Measurements from ENCODE around the gene SYTL4.

Gene SYTL4

DNA sequence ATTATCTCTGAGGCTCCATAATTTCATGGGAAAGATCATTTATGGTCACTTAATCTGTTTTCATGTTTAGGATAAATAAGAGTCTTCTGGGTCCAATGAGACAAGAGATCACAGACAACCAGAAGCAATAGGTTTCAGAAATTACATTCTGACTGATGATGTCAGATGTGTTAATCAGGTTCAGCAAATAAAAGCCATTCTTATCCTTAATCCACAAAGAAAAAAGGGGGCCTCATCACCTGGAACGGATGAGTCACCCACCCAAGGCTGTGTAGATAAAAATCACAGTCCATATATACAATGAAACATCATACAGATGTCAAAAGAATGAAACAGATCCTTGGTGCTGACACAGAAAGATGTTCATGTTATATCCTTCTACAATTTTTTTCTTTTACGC is 36.6 kb downstream of the SYTL4 start:
- DNase-seq (ENCODE audit: low read depth) = no peak

DNA sequence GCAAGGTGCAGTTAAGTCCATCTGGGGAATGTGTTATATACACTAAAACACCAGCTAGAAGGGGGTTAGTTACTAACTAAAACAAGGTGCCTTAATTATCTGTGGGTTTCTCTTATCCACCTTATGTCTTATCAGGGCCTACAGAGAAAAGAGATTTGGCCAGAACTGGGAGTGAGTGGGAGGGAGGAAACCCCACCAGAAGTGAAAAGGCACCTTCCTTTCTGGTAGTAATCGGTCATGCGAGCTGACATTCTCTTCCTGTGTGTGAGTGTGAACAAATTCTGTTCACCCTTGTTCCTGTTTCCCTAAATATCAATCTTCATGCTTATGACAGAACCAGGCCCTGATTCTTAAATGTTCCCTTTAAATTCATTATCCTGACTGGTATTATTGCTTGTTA is 44.4 kb downstream of the SYTL4 start:
- DNase-seq (ENCODE audit: low read depth) = no peak

DNA sequence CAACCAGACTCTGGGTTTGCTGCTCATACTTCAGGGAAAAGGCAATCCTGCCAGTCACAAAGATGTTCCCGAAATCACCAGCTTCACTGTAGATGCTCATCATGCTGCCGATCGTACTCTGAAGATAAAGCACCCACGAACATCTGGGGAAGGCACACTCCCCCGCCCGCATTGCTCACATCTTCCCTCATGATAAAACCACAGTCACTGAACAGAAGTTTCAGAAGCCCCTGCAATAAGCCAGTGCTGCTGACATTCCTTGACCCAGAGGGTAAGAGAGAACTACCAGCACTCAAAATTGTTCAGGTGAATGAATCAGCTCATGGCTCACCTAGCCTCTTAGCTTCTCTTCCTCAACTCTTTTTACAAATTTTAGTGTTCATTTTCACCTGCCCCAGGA is 44.8 kb downstream of the SYTL4 start:
- no peak for DNase-seq (ENCODE audit: low read depth)

DNA sequence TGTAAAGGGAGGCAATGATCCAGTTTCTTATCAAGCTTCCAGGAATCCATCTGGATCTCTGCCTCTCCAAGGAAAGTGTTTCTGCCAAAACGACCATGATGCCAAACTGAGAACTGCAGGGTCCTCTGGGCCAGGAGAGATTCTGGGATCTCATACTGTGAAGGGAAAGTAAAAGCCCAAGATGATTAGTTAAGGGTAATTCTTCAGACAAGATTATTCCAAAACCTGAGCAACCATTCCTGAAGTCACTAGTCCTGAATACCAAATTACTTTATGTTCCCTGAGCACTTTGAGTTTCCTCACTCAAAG is 46.0 kb downstream of the SYTL4 start:
- no peak for DNase-seq (ENCODE audit: low read depth)

DNA sequence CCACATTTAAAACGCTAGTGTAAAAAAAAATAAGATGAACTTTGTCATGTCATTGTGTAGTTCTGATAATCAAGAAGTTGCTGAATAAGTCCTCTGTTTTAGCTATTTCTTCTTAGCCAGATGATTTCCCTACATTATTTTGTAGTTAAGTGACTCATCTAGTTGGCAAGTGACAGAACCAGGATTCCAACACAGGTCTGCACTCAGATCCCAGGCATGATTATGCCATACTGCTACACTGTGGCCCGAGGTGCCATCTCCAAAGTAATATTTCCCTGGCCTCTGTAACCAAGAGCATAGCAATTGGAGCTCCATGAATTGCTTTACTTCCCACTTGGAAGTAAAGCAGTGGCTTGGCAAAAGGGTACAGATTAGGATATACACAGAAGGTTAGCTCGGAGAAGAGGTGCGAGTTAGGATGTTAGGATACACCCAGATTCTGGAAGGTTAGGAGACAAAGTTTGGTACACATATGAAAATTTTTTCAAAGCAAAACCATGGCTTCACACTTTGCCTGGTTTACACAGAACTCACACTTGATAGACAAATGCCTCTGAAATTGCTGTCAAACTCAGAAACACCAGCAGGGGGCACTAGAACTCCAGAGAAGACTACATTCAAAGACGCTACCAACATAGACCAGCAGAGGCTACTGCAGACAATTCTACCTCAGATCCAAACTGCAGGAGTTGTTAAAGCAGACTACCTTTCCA is 46.5 kb downstream of the SYTL4 start:
- peak; percentile 58 for DNase-seq (ENCODE audit: low read depth)

DNA sequence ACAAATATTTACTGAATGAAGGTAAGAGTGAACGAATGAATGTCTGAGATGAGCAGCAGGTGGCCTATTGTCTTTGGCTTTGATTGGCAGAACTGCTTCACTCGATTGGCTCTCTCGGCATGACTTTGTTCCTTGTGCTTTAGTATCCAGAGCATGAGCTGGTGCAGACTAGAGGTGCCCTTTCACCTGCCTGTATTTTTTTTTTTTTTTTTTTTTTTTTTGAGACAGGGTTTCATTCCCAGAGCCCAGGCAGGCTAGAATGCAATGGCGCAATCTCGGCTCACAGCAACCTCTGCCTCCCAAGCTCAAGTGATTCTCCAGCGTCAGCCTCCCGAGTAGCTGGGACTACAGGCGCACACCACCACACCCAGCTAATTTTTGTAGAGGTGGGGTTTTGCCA is 49.0 kb downstream of the SYTL4 start:
- DNase-seq (ENCODE audit: low read depth) = no peak

DNA sequence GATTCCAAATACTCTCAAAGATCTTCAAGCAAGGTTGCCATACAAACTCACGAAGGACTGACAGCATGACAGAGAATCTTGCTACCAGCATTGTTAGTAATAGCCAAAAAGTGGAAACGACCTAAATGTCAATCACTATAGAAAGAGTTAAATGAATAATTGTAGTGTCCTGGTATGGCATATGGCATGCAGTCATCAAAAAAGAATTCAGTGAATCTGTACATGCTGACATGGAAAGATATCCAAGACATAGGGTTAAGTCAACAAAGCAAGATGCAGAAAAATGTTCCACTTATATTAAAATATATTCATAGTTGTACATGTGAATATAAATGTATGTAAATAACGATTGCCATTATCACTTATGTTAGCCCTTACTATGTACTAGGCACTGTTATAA is 50.3 kb downstream of the SYTL4 start:
- DNase-seq (ENCODE audit: low read depth) = no peak

DNA sequence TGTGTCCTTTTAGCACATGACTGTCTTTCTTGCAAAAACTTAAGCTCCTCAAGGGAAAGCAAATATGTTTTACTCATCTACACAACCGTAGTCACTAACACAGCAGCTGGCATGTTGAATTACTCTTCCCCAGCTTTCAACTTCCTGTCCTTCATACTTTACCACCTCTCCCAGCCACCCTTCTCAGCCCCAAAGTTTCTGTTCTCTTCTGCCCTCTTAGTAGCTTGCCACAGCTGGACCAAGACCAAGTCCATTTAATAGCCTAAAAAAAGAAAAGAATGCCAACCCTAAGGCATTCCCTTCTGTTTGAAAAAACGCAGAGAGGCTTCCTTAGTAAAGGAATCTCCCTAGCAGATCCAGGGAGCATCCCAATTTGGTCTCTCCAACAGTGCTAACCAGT is 51.2 kb downstream of the SYTL4 start:
- peak; percentile 51 for DNase-seq (ENCODE audit: low read depth)

DNA sequence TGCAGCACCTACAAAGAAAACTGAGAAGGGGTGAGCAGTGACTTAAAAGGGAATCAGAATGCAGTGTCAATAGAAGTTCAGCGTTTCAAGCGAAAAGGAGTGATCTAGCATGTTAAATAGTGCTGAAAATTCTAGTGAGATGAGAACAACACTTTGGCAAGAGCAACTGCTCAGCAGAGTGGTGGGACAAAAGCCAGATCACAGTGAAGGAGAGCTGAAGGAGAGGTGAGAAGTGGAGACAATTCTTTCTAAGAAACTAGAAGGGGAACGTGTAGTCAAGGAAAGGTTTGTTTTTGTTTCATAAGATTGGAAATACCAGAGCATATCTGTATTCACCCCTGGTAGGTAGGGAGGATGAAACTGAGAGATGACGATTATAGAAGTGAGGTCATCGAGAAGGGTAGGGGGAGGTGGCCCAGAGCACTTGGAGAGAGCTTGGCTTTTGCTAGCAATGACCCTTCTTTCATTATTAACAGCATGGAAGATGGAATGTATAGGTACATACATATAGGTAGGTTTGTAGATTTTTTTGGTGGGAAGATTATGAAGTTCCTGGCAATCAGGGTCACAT is 54.2 kb downstream of the SYTL4 start:
- no peak for DNase-seq (ENCODE audit: low read depth)

DNA sequence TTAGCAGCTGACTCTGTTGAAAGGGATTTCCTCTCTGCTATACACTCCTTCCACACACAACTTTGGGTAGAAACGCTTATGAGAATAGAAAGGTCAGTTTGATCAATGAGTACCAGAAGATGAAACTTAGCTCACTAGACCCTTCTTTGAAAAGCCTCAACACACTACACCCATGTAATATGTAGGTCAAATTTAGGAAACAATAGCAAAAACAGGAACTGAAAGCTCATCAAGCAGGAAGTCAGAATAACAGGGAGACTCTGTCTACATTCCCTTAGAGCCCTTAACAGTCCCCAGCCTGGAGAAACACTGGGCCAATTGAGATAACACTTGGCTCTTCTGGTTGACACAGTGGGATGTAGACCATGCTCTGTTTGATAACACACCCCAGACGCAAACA is 57.2 kb downstream of the SYTL4 start:
- no peak for DNase-seq (ENCODE audit: low read depth)

DNA sequence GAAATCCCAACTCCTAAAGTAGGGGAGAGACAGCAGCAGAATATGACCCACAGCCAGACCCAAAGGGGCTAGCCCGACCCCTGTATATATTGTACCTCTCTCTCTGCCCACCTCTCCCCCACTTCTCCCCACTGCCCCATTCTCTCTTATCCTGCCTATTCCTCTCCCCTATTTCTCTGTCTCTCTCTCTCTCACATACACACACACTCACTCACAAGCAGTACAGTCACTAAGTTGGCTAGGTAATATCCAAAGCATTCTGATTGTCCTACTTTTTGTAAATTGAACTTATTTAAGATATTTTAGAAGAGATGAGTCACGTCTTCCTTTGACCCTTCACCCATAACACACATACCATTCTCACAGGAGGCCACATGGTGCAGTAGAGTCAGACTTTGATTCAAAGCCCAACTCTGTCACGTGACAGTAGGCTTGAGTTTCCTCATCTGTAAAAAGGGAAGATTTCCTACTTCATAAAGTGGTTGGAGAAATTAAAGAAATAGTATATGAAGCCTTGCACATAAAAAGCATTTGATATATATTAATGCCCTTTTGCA is 58.4 kb downstream of the SYTL4 start:
- DNase-seq (ENCODE audit: low read depth) = peak; percentile 80

DNA sequence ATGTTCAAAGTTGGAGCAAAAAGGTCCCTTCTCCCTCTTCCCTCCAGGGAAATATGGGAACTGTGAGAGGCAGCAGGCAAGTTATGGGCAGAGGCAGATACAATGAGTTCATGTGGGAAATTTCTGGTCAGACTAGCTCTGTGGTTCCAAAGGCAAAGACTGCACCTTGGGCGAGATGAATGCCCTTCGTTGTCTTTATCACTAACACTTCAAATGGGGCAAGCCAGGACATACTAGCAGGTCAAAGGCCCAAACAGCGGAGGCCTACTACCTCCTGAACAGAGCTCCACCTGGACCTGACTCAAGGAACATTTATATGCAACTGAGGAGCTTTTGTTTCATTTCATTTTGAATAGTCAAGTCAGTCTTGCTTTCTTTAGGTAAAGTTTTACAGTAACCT is 59.0 kb downstream of the SYTL4 start:
- no peak for DNase-seq (ENCODE audit: low read depth)

DNA sequence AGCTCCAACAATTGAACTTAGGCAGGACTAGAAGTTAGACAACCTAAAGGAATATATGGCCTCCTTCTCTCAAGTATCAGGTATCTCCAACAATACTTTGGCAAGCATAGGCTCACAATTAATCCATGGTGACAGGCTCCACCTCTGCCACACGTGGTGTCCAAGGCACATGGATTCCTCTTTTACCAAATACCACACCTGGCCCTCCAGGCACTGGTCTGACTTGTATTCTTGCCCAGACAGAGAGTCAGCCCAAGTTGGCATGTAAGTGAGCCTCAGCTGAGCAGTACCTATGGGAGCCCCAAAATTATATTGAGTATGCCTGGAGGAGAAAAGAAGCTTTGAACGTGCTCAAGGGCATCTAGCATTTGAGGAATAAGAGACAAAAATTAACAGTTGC is 68.3 kb downstream of the SYTL4 start:
- no peak for DNase-seq (ENCODE audit: low read depth)

DNA sequence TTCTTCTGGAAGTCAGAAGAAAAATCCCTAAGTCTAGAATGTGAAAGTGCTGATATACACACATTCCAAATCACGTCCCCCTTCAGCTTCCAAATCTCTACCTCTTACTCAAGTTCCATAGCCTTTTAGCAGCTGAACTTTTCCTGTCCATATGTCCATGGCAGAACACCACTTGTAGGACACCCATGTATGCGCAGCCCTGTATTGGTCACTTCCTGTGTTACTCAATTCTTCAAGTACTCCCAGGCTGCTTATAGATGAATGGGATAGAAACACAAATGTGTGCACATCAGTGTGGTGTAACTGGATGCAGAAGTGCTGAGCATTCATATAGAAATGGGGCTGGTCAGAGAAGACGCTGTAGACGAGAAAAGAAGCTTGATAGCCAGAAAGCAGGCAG is 69.1 kb downstream of the SYTL4 start:
- no peak for DNase-seq (ENCODE audit: low read depth)

DNA sequence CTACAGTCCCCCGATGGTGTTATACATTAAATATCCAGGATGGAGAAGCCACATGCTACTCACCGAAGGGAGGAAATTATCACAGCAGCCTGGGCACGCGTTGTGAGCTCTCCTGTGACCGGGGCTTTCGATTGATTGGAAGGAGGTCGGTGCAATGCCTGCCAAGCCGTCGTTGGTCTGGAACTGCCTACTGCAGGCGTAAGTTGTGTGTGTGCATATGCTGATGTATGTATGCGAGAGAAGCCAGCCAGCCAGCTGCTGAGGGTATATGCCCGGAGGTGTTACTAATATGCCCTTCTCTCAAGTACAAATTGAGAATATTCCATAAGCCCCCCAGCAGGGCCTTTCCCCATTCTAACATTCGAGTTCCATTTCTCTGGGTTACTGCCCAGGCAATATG is 69.8 kb downstream of the SYTL4 start:
- DNase-seq (ENCODE audit: low read depth) = no peak

DNA sequence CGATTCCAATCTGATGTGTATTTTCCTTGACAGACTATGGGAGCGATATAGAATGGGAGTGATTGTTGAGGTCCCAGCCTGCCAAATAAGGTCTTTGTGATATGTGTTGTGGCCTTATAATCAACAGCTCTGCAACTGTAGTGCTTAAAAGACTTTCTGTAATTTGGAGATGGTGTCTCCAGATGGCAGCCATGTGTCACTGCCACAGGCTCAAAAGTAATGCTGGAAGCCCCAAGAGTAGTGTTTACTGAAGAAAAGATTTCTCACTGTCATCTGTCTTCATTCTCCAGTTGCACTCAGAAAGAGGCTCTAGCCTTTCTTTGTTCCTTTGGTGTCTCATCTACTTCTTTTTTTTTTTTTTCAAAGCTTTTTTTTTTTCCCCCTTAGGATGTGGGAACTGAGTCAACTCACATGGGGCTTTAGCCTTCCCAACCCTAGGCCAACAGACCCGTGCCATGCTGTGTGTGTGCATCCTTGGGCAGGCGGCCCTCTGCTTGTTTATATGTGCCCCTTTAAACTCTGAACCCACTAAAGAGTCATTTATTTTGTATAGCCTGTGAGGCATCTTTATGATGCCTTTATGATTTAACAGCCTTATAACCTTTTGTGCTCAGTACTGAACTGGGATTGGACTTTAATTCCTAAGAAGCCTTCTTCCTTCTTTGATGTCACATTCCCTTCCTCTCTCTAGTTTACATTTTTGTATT is 72.3 kb downstream of the SYTL4 start:
- DNase-seq (ENCODE audit: low read depth) = peak; percentile 21

DNA sequence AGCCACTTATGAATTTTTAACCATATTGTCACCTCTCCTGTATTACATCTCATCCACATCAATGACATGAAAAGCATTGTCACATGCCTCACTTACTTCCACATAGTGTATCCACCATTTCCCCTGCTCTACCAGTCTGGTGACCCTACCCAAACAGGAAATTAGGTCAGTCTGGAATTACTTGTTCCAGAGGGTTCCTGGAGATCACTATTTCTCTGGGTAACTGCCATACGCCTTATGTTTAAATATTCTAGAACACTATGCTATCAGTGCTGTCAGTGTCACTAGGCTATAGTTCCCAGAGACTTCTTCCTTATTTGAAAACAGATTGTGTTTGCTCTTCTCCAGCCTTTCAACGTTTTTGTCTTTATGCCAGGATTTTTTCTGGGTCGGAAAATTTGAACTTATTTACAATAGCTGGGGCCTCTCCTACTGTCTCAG is 73.0 kb downstream of the SYTL4 start:
- DNase-seq (ENCODE audit: low read depth) = no peak

DNA sequence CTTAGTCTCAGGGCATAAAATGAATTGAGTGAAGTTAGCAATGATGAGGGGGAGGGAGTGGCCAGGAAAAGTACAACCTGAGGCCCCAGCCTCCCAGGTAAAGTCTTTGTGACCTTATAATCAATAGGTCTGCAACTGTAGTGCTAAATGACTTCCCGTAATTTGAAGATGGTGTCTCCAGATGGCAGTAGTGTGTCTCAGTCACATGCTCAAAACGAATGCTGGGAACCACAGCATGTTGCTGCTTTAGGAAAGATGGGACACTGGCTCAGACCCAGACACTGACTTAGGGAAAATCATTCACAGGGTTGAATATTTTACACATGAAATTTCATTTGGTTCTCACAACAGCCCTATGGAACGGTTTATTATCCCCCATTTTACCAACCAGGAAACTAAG is 77.7 kb downstream of the SYTL4 start:
- peak; percentile 31 for DNase-seq (ENCODE audit: low read depth)

DNA sequence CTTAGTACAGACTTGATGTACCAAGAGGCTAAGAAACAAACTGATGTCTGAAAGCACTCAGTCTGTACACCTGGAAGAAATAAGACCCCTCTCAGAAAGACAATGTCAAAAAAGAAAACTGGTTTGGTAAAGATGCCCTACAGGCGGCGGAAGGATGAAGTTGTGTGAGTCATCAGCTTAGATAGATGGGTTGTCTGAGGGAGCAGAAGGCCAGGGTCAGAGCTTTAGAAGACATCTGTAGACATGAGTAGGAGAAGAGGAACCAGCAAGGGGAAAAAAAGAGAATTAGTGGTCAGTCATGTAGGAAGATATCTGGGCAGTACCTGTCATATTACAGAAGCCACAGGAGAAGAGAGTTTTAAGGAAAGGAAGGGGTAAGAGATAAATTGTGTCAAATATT is 79.7 kb downstream of the SYTL4 start:
- no peak for DNase-seq (ENCODE audit: low read depth)

DNA sequence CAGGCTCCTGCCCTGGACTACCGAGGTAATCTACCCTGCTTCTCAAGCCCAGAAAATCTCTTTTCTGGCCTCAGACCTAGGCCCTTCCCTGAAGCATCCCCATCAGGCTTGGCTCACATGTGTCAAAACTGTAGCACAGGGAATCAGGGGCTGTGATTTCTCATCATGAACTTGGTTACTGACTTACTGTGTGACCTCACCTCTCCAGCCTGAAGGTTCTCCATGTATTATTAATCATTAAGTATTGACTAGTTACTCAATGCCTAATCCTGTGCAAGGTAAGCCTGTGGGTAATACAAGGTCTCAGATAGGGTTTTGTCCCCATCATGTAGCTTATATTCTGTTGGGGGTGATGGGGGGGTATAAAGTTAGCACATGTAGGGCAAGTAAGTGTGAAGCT is 81.1 kb downstream of the SYTL4 start:
- DNase-seq (ENCODE audit: low read depth) = no peak

DNA sequence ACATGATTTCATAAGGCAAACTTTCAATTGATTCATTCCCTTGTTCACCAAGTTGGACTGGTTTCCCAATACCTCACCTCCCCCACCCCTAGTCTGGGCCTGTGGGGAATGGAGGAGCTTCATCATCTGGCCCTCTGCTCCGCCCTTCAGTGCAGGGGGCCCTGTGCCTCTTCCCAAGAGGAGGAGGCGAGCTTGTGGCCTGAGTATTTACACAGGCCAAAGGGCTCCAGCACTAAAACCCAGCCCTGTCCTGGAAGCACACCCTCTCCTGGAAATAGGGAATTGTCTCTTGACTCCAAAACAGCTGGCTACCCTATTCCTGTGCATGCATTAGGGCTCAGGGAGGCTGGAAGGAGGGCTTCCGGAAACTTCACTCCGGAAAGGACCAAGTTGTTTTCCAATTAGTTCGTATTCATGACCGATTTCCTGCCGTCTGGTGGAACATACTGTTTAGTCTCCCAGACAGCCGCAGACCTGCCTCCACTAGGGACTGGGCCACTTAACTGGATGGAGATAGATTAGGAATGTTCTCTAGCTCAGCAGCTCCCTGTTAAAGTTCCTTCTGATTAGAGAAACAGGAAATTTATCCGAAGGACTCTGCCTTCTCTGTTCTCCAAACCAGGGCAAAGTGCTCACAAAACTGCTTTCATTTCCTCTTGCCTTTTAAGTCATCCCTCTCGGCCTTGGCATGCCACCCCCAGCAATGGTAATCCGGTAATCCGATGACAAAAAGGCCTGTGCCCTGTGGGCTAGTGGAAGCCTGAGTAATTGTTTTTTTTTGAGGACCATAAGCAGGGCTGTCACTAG is 82.2 kb downstream of the SYTL4 start:
- peak; percentile 96 for DNase-seq (ENCODE audit: low read depth)
